Ovary (tissue), 9 donors: Measurements from ENCODE around the gene OPCML. TPM values are rescaled to one million over a fixed set of nuclear protein-coding genes. Genes with fewer than 3 reads are reported as not detected.

Experiments
- DNase-seq, 5 donors: peaks; one replicate each; pipeline ENCODE4 v3.0.0-alpha.2; 2019 to 2020
- H3K27ac ChIP-seq, 2 donors: fragments of 200-600 bp; one replicate each; pipeline versions ENCODE4 v1.5.1 to v1.8.0; 2019 to 2022
- H3K27me3 ChIP-seq: fragments of 200-600 bp; one replicate; pipeline ENCODE4 v1.8.0; 2022
- H3K36me3 ChIP-seq: fragments of 200-600 bp; sonication (generic); one replicate; pipeline ENCODE4 v1.5.1; 2019
- H3K4me1 ChIP-seq: one replicate; pipeline ENCODE4 v1.8.1; 2013; ENCODE audit warnings: mild to moderate bottlenecking, moderate library complexity; ENCODE audit not compliant: insufficient read depth
- H3K4me3 ChIP-seq: fragments of 200-600 bp; sonication (generic); one replicate; pipeline ENCODE4 v1.5.1; 2017
- H3K9me3 ChIP-seq, 2 donors: fragments of 200-600 bp in 1 of 2; sonication (generic) in 1 of 2; one replicate each; pipeline versions ENCODE4 v1.5.1 to v1.8.1; 2013 to 2019; ENCODE audit warnings: mild to moderate bottlenecking in 1 of 2, moderate library complexity in 1 of 2
- EP300 ChIP-seq: sonication (generic); formaldehyde crosslinking; IDR thresholded peaks from one replicate; pipeline ENCODE4 v1.6.1; 2017; ENCODE audit warnings: antibody characterized with exemption
- POLR2A ChIP-seq: fragments of 450-650 bp; IDR thresholded peaks from one replicate; pipeline ENCODE4 v1.6.1; 2017; ENCODE audit warnings: antibody characterized with exemption, mild to moderate bottlenecking, moderate library complexity
- WGBS, 3 donors: extraction: QIAGEN DNeasy Blood & Tissue Kit in 1 of 3; methylation state at CpG; one replicate each; pipeline versions ENCODE4 v1.1.5 to v1.1.7; 2013 to 2017; 5-methylcytosine and 5-hydroxymethylcytosine counted together
- intact Hi-C, 4 donors: fragments of 100-400 bp; cut with DNase I; formaldehyde crosslinking; loops; one replicate each; pipeline versions ENCODE4 v1.11.0 to v1.15.1; 2022 to 2023
- polyA plus RNA-seq, 2 donors: library from polyadenylated mRNA; stranded (reverse); fragments of 200-250 nt in 1 of 2; fragments of 350-450 nt in 1 of 2; fragmentation: Illumina TruSeq in 1 of 2; extraction: RNeasy Lipid Tissue Mini Kit (QIAGEN cat#74804) in 1 of 2; gene quantifications; one replicate each; pipeline ENCODE4 v1.2.3, GENCODE V29; 2013 to 2014
- total RNA-seq, 7 donors: library from RNA; depleted of rRNA in 2 of 7; stranded (reverse); fragments of >200 nt in 2 of 7; fragmentation: NEBNext Ultra II Directional in 3 of 7; extraction: Animal tissue kit (Norgen Biotek cat#: 25700) in 3 of 7; gene quantifications; one replicate each; pipeline versions ENCODE4 v1.1.0 to v1.2.4, GENCODE V29; 2016 to 2023
- TF ChIP-seq, protein P1 (sequence below), 3 donors: fragments of 450-650 bp in 2 of 3; fragments of 200-600 bp in 1 of 3; IDR thresholded peaks; one replicate each; pipeline versions ENCODE4 v1.5.1 to v1.8.0; 2016 to 2022; ENCODE audit warnings: antibody characterized with exemption in 3 of 3, mild to moderate bottlenecking in 1 of 3
- donor health status: DM: no; HTN: no; CAD: no; lungs with moderate emphysema.
- donor health status: DM: no; HTN: no; CAD: no.
- donor health status: Bipolar disorder and iron deficiency.
- donor health status: DM: yes; HTN: yes; CAD: no.
- donor health status: DM: no; HTN: no; CAD: no.
- donor health status: DM: yes; HTN: yes; CAD: no.

The OPCML gene
- total and polyA plus RNA-seq, 9 donors, result under 0.01 to 2.8 (median 0.32) TPM; not detected in 2

DNA sequence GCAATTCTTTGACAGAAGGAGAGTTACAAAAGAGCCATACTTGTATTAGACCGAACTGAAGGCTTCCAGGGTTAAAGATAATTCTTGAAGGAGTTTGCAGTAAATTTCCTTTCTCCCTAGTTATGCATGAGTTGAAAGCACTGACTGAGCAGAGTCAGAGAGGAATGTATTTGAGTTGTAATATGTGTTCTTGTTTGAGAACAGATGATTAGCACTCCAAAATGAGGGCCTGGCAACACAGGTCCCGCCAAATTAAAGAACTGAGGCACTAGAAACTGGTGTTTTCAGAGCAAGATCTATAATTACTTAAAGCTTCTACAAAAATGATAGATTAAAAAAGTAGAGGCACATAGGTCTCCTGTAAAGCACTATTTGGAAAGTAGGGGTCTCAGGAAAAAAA, 970.4 kb downstream of the OPCML start:
- Histone ChIP-seq H3K27ac (no peak overlapping the region), H3K9me3 (no peaks in the 10 kb centered on the region), H3K4me3 (no peak overlapping the region), H3K36me3 (no peaks in the 10 kb centered on the region), H3K4me1 (no peaks in the 10 kb centered on the region), H3K27me3 (no peaks in the 10 kb centered on the region)
- intact Hi-C loops, result no loop called here
- TF ChIP-seq EP300 (no peak), POLR2A (no peak)
- TF ChIP-seq, protein P1, sequence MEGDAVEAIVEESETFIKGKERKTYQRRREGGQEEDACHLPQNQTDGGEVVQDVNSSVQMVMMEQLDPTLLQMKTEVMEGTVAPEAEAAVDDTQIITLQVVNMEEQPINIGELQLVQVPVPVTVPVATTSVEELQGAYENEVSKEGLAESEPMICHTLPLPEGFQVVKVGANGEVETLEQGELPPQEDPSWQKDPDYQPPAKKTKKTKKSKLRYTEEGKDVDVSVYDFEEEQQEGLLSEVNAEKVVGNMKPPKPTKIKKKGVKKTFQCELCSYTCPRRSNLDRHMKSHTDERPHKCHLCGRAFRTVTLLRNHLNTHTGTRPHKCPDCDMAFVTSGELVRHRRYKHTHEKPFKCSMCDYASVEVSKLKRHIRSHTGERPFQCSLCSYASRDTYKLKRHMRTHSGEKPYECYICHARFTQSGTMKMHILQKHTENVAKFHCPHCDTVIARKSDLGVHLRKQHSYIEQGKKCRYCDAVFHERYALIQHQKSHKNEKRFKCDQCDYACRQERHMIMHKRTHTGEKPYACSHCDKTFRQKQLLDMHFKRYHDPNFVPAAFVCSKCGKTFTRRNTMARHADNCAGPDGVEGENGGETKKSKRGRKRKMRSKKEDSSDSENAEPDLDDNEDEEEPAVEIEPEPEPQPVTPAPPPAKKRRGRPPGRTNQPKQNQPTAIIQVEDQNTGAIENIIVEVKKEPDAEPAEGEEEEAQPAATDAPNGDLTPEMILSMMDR (IDR thresholded peaks at IDR 0.05), result no peak
- DNase-seq, result no peak
- 51 to 61% (median 61%) methylated on average over 2 of the region's 2 CpGs for WGBS, 3 donors

DNA sequence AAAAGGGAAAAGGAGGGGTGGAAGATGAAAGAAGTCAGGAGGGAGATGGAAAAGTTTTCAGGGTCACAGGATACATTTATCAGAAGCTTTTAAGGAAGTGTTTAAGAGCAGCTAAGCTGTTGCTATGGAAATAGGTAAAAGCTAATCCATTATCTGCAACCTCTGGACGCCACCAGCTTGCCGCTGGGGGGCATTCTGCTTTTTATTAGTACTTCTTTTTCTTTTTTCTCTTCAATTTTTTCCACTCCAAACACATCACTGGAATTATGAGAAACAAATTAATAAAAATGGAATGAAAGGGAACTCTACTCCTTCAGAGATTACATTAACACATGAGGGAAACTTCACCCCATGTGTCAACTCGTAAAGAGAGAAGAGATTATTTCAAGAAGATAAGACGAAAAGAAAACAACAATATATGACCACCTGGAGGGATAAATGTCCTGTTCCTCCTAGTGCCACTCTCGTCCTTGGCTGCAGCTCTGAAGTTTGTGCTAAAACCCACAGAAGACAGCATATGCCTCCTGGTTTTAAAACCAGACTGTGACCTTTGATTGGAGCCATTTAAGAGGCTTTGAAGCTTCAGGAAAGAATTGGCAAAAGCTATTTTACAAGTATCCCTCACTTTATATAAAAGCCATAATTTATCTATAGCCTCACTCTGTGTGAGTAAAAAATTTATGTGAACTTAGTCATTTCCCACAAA, 972.8 kb downstream of the OPCML start:
- intact Hi-C loops, result no loop called here
- DNase-seq, result no peak
- H3K36me3 ChIP-seq, result no peaks in the 10 kb centered on the region
- H3K9me3 ChIP-seq, result no peaks in the 10 kb centered on the region
- H3K27ac ChIP-seq, result no peak overlapping the region
- WGBS, 3 donors, result 11 to 14% (median 13%) methylated on average over 5 of the region's 5 CpGs
- H3K4me1 ChIP-seq, result no peaks in the 10 kb centered on the region
- no peaks in the 10 kb centered on the region for H3K27me3 ChIP-seq
- TF ChIP-seq POLR2A, result no peak
- TF ChIP-seq, protein P1 (IDR thresholded peaks at IDR 0.05), result no peak
- no peak for TF ChIP-seq EP300
- no peak overlapping the region for H3K4me3 ChIP-seq

DNA sequence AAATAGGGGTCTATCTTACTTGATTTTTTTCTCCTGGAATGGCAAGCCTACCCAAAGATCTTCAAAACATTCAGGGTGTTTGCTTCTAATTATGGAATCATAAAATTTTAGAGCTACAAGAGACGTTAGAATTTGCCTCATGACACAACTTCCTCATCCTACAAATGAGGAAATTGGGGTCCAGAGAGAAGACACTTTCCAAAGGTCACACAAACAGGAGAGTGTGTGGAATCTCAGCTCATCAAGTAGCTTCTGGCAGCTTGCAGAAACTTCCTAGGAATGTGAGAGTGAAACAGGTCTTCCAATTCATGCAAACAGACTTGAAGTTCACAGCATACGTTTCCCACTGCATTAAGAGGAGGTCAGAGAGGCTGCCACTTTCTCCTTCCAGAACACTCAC, 976.0 kb downstream of the OPCML start:
- Histone ChIP-seq H3K4me1 (no peaks in the 10 kb centered on the region), H3K27ac (no peak overlapping the region), H3K27me3 (no peaks in the 10 kb centered on the region), H3K36me3 (no peaks in the 10 kb centered on the region), H3K9me3 (no peaks in the 10 kb centered on the region), H3K4me3 (no peak overlapping the region)
- no peak for DNase-seq
- TF ChIP-seq POLR2A (no peak), EP300 (no peak)
- TF ChIP-seq, protein P1 (IDR thresholded peaks at IDR 0.05), result no peak
- WGBS, 3 donors, result 46 to 49% (median 47%) methylated on average over 2 of the region's 2 CpGs
- intact Hi-C loops, result no loop called here

DNA sequence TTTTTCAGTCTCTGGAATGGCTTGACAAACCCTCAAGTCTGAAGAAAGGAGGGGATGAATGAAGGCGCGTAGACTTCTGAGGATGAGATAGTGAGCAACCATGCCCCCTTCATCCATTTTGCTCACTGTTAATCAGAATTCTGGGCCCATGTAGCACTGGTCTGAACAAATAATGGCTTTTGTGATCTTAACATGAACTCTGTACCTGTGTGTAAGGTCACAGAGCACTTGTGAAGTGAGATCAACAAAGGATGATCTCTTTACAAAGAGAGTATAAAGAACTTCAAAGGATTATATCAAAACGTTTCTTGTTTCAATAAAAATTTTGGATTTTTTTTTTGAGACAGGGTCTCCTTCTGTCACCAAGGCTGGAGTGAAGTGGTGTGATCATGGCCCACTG, 976.7 kb downstream of the OPCML start:
- no peak for DNase-seq
- TF ChIP-seq, protein P1 (IDR thresholded peaks at IDR 0.05), result no peak
- TF ChIP-seq POLR2A (no peak), EP300 (no peak)
- H3K4me1 ChIP-seq, result no peaks in the 10 kb centered on the region
- no peaks in the 10 kb centered on the region for H3K27me3 ChIP-seq
- WGBS, 3 donors, result 76 to 88% (median 82%) methylated on average over 3 of the region's 3 CpGs
- no peak overlapping the region for H3K27ac ChIP-seq
- H3K36me3 ChIP-seq, result no peaks in the 10 kb centered on the region
- intact Hi-C loops, result no loop called here
- H3K4me3 ChIP-seq, result no peak overlapping the region
- no peaks in the 10 kb centered on the region for H3K9me3 ChIP-seq
